Measurements from ENCODE around the gene PLCD1. TPM values are rescaled to one million over a fixed set of nuclear protein-coding genes. Genes with fewer than 3 reads are reported as not detected.
"Not testable (repeated sequence)": the region's sequence is repeated elsewhere in the genome, so short reads cannot be mapped to it uniquely, and the experiment has no call there.

The PLCD1 gene
- total RNA-seq, 4 donors from 2014 or later, result 43.8 to 48.6 (median 48.0) TPM

DNA sequence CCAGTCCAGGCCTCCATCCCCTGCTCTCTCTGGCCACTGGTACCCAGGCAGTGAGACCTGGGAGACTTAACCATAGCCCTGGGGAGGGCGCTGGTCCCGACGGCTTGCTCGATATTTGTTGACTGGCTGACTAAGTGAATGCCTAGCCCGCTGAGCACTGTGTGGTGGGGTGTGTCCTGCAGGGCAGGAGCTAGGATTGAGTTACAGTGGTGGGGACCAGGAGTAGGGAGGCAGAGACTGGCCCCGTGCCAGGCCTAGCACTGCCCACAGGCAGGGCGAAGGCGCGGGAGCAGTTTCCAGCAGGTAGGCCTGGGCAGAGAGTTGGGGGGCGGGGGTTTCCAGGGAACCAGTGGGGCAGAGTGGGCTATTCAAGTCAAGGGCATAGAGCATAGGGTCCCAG, 38.9 kb downstream of the PLCD1 start, which contains the start of gene VILL:
Gene VILL, plus strand, starts transcription at position 260 of the 400 bp plus-strand sequence. CDS start 2,887 bp downstream, outside the sequence.
- WGBS, 2 donors, result 78 to 86% methylated on average over 6 to 10 of the region's 10 CpGs
- no peak for TF ChIP-seq POLR2A (IDR thresholded peaks at IDR 0.05)
- TF ChIP-seq, protein P1, sequence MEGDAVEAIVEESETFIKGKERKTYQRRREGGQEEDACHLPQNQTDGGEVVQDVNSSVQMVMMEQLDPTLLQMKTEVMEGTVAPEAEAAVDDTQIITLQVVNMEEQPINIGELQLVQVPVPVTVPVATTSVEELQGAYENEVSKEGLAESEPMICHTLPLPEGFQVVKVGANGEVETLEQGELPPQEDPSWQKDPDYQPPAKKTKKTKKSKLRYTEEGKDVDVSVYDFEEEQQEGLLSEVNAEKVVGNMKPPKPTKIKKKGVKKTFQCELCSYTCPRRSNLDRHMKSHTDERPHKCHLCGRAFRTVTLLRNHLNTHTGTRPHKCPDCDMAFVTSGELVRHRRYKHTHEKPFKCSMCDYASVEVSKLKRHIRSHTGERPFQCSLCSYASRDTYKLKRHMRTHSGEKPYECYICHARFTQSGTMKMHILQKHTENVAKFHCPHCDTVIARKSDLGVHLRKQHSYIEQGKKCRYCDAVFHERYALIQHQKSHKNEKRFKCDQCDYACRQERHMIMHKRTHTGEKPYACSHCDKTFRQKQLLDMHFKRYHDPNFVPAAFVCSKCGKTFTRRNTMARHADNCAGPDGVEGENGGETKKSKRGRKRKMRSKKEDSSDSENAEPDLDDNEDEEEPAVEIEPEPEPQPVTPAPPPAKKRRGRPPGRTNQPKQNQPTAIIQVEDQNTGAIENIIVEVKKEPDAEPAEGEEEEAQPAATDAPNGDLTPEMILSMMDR (IDR thresholded peaks at IDR 0.05), result no peak
- no peak for TF ChIP-seq EP300 (IDR thresholded peaks at IDR 0.05)
- no peaks in the 10 kb centered on the region for H3K9me3 ChIP-seq
- peaks cover 0 to 3% (median 0%) of the 10 kb centered on the region in 3 donors for H3K36me3 ChIP-seq
- peak within 1 kb of the TSS in 1 of 4 donors; percentile 88 for H3K27ac ChIP-seq
- peaks cover 0 to 23% (median 11%) of the 10 kb centered on the region in 4 donors for H3K4me1 ChIP-seq
- H3K4me3 ChIP-seq, result no peak within 1 kb of the TSS
- no peaks in the 10 kb centered on the region for H3K27me3 ChIP-seq
- peak in 1 of 2 donors; percentile 11 for DNase-seq (ENCODE audit: low spot score in 2 of 2)

DNA sequence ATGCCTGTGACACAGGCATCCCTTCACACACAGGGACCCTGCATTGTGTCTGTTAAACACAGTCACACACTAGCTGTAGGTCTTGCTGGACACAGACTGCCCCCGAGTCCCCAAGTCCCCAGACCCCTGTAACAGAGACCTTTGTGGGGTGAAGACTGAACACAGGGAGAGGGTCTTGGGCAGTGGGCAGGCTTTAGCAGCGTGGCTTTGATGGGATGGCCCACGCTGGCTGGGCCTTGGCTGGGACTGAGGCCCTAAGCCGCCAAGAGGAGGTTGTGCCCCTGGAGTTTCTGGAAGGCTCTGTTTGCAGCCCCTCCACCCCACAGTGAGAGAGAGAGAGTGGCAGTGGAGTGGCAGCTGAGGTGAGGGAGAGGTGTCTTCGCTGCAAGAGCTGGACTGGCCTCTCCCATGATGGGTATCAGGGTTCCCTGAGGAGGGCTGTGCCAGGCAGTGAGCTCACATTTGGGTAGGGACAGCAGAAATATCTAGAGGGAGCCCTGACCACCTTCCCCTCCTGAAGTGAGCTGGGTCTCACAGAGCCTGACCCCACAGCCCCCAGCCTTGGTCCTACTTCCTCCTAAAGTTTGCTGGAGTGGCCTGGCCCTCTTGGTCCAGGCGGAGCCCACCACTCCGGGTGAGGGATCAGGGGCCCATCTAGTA, 39.5 kb downstream of the PLCD1 start:
- DNase-seq (ENCODE audit: low spot score in 2 of 2), result no peak
- WGBS, 2 donors, result 86 to 91% methylated on average over 6 to 7 of the region's 7 CpGs
- Histone ChIP-seq H3K4me1 (peaks cover 0 to 17% (median 8%) of the 10 kb centered on the region in 4 donors), H3K27me3 (no peaks in the 10 kb centered on the region), H3K36me3 (peaks cover 0 to 8% (median 0%) of the 10 kb centered on the region in 3 donors), H3K27ac (peak overlapping the region in 1 of 4 donors; percentile 88), H3K4me3 (no peak overlapping the region), H3K9me3 (no peaks in the 10 kb centered on the region)
- TF ChIP-seq, protein P1 (IDR thresholded peaks at IDR 0.05), result no peak
- TF ChIP-seq POLR2A (IDR thresholded peaks at IDR 0.05), result no peak
- no peak for TF ChIP-seq EP300 (IDR thresholded peaks at IDR 0.05)

DNA sequence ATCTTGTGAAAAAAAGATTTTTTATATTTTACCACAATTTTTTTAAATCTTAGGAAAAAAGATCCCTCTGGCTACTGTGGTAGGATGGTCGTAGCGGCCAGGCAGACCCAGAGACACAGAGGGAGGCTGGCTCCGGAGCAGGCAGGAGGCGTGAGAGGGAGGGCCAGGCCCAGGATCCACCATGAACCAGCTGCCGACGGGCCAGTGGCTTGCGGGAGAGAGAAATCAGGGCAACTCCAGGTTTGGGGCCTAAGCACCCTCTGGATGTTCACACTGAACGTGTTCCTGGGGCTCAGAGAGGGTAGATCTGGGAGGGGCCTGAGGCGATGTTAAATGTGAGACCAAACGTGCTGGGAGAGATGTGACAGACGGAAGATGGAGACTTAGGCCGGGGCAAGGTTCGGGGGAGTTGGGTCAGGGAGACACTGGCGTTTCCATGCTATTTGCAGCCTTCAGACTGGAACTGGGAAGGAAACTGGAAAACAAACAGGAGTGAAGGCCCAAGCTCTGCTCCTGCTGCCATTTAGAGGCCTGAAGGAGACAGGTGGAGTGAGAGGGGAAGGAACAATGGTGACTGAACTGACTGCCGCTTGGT, 40.4 kb downstream of the PLCD1 start:
- TF ChIP-seq POLR2A (IDR thresholded peaks at IDR 0.05) (no peak), EP300 (IDR thresholded peaks at IDR 0.05) (no peak)
- TF ChIP-seq, protein P1 (IDR thresholded peaks at IDR 0.05), result no peak
- H3K4me3 ChIP-seq, result no peak overlapping the region
- peaks cover 0 to 18% (median 0%) of the 10 kb centered on the region in 3 donors for H3K36me3 ChIP-seq
- peak in 1 of 2 donors; percentile 10 for DNase-seq (ENCODE audit: low spot score in 2 of 2)
- H3K27ac ChIP-seq, result no peak overlapping the region
- no peaks in the 10 kb centered on the region for H3K27me3 ChIP-seq
- peaks cover 0 to 9% (median 2%) of the 10 kb centered on the region in 4 donors for H3K4me1 ChIP-seq
- H3K9me3 ChIP-seq, result no peaks in the 10 kb centered on the region
- WGBS, 2 donors, result 76 to 83% methylated on average over 15 of the region's 15 CpGs

DNA sequence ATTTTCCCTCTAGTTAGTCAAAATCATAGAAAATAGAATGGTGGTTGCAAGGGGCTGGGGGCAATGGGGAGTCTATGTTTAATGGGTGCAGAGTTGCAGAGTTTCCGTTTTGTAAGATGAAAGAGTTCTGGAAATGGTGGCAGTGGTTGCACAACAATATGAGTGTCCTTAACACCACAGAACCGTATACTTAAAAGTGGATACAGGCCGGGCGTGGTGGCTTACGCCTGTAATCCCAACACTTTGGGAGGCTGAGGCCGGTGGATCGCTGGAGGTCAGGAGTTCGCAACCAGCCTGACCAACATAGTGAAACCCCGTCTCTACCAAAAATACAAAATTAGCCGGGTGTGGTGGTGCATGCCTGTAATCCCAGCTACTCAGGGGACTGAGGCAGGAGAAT, 41.1 kb downstream of the PLCD1 start:
- DNase-seq (ENCODE audit: low spot score in 2 of 2), result peak in 1 of 2 donors; percentile 5
- not testable (repeated sequence) for H3K4me3 ChIP-seq, H3K4me1 ChIP-seq, H3K9me3 ChIP-seq, H3K27me3 ChIP-seq, H3K27ac ChIP-seq
- whole genome bisulfite sequencing, 2 donors, result 84 to 90% methylated on average over 10 of the region's 10 CpGs
- H3K36me3 ChIP-seq, result peaks cover 0 to 24% (median 0%) of the 10 kb centered on the region in 3 donors

DNA sequence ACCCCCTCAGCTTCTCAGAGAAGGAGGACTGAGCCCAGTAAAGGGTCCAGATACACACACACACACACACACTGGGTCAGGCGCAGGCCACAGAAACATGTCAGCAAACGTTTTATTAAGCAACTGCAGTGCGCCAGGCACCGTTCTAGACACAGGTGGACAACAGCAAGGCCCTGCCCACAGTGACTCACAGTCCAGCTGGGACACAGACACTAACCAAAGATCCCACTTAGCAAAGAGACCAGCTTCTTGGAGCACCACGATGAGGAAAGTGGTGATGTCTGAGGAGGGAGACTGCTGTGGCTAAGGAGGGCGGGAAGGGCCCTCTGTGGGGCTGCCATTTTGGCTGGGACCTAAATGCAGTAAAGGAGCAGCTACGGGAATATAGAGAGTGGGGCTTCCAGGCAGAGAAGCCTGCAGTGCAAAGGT, 41.7 kb downstream of the PLCD1 start:
- Histone ChIP-seq H3K4me1 (peaks cover 0 to 5% (median 0%) of the 10 kb centered on the region in 4 donors), H3K9me3 (no peaks in the 10 kb centered on the region), H3K27me3 (no peaks in the 10 kb centered on the region), H3K27ac (peak overlapping the region in 1 of 4 donors; percentile 67), H3K36me3 (peaks cover 0 to 29% (median 0%) of the 10 kb centered on the region in 3 donors), H3K4me3 (no peak overlapping the region)
- DNase-seq (ENCODE audit: low spot score in 2 of 2), result no peak
- 74 to 86% methylated on average over 7 of the region's 7 CpGs for WGBS, 2 donors
- TF ChIP-seq, protein P1 (IDR thresholded peaks at IDR 0.05), result no peak
- no peak for TF ChIP-seq EP300 (IDR thresholded peaks at IDR 0.05)
- TF ChIP-seq POLR2A (IDR thresholded peaks at IDR 0.05), result no peak
